Ovary (tissue), 9 donors: ENCODE results near the gene FAM50A. TPM values are rescaled to one million over a fixed set of nuclear protein-coding genes. Genes with fewer than 3 reads are reported as not detected.

Experiments
- DNase-seq, 5 donors: peaks; one replicate each; pipeline ENCODE4 v3.0.0-alpha.2; 2019 to 2020
- H3K27ac ChIP-seq, 2 donors: fragments of 200-600 bp; one replicate each; pipeline versions ENCODE4 v1.5.1 to v1.8.0; 2019 to 2022
- H3K27me3 ChIP-seq: fragments of 200-600 bp; one replicate; pipeline ENCODE4 v1.8.0; 2022
- H3K36me3 ChIP-seq: fragments of 200-600 bp; sonication (generic); one replicate; pipeline ENCODE4 v1.5.1; 2019
- H3K4me1 ChIP-seq: one replicate; pipeline ENCODE4 v1.8.1; 2013; ENCODE audit warnings: mild to moderate bottlenecking, moderate library complexity; ENCODE audit not compliant: insufficient read depth
- H3K4me3 ChIP-seq: fragments of 200-600 bp; sonication (generic); one replicate; pipeline ENCODE4 v1.5.1; 2017
- H3K9me3 ChIP-seq, 2 donors: fragments of 200-600 bp in 1 of 2; sonication (generic) in 1 of 2; one replicate each; pipeline versions ENCODE4 v1.5.1 to v1.8.1; 2013 to 2019; ENCODE audit warnings: mild to moderate bottlenecking in 1 of 2, moderate library complexity in 1 of 2
- CTCF ChIP-seq, 3 donors: fragments of 450-650 bp in 2 of 3; fragments of 200-600 bp in 1 of 3; IDR thresholded peaks; one replicate each; pipeline versions ENCODE4 v1.5.1 to v1.8.0; 2016 to 2022; ENCODE audit warnings: antibody characterized with exemption in 3 of 3, mild to moderate bottlenecking in 1 of 3
- EP300 ChIP-seq: sonication (generic); formaldehyde crosslinking; IDR thresholded peaks from one replicate; pipeline ENCODE4 v1.6.1; 2017; ENCODE audit warnings: antibody characterized with exemption
- POLR2A ChIP-seq: fragments of 450-650 bp; IDR thresholded peaks from one replicate; pipeline ENCODE4 v1.6.1; 2017; ENCODE audit warnings: antibody characterized with exemption, mild to moderate bottlenecking, moderate library complexity
- WGBS, 3 donors: extraction: QIAGEN DNeasy Blood & Tissue Kit in 1 of 3; methylation state at CpG; one replicate each; pipeline versions ENCODE4 v1.1.5 to v1.1.7; 2013 to 2017; 5-methylcytosine and 5-hydroxymethylcytosine counted together
- intact Hi-C, 4 donors: fragments of 100-400 bp; cut with DNase I; formaldehyde crosslinking; loops; one replicate each; pipeline versions ENCODE4 v1.11.0 to v1.15.1; 2022 to 2023
- polyA plus RNA-seq, 2 donors: library from polyadenylated mRNA; stranded (reverse); fragments of 200-250 nt in 1 of 2; fragments of 350-450 nt in 1 of 2; fragmentation: Illumina TruSeq in 1 of 2; extraction: RNeasy Lipid Tissue Mini Kit (QIAGEN cat#74804) in 1 of 2; gene quantifications; one replicate each; pipeline ENCODE4 v1.2.3, GENCODE V29; 2013 to 2014
- total RNA-seq, 7 donors: library from RNA; depleted of rRNA in 2 of 7; stranded (reverse); fragments of >200 nt in 2 of 7; fragmentation: NEBNext Ultra II Directional in 3 of 7; extraction: Animal tissue kit (Norgen Biotek cat#: 25700) in 3 of 7; gene quantifications; one replicate each; pipeline versions ENCODE4 v1.1.0 to v1.2.4, GENCODE V29; 2016 to 2023
- donor health status: DM: no; HTN: no; CAD: no; lungs with moderate emphysema.
- donor health status: DM: no; HTN: no; CAD: no.
- donor health status: Bipolar disorder and iron deficiency.
- donor health status: DM: yes; HTN: yes; CAD: no.
- donor health status: DM: no; HTN: no; CAD: no.
- donor health status: DM: yes; HTN: yes; CAD: no.

Gene FAM50A
- total and polyA plus RNA-seq, 9 donors: 21.3 to 48.9 (median 37.6) TPM

GRCh38 chrX:154470914-154471568, 27.1 kb downstream of the FAM50A start:
- H3K4me1 ChIP-seq: no peaks in the 10 kb centered on the region
- no peaks in the 10 kb centered on the region for H3K36me3 ChIP-seq
- no peak overlapping the region for H3K4me3 ChIP-seq
- intact Hi-C loops: no loop called here
- no peaks in the 10 kb centered on the region for H3K9me3 ChIP-seq
- WGBS, 3 donors: 83 to 91% (median 85%) methylated on average over 23 of the region's 23 CpGs
- no peaks in the 10 kb centered on the region for H3K27me3 ChIP-seq
- no peak overlapping the region for H3K27ac ChIP-seq
- no peak for TF ChIP-seq EP300
- no peak for TF ChIP-seq CTCF (IDR thresholded peaks at IDR 0.05)
- TF ChIP-seq POLR2A: no peak
- DNase-seq: no peak

- peak in 1 of 5 donors; percentile 19 for DNase-seq
- WGBS, 3 donors: 75 to 83% (median 83%) methylated on average over 22 to 23 of the region's 23 CpGs
- no peaks in the 10 kb centered on the region for H3K36me3 ChIP-seq
Observed at GRCh38 chrX:154471839-154472684, 28.1 kb downstream of the FAM50A start.

GRCh38 chrX:154472685-154473632, 29.0 kb downstream of the FAM50A start:
- H3K36me3 ChIP-seq: no peaks in the 10 kb centered on the region
- no peak for DNase-seq
- no peak overlapping the region for H3K4me3 ChIP-seq
- intact Hi-C loops: no loop called here
- no peaks in the 10 kb centered on the region for H3K9me3 ChIP-seq
- TF ChIP-seq EP300 (no peak), CTCF (IDR thresholded peaks at IDR 0.05) (no peak), POLR2A (no peak)
- peaks cover under 1% of the 10 kb centered on the region for H3K4me1 ChIP-seq
- 73 to 77% (median 76%) methylated on average over 28 of the region's 28 CpGs for WGBS, 3 donors
- no peaks in the 10 kb centered on the region for H3K27me3 ChIP-seq
- H3K27ac ChIP-seq: no peak overlapping the region

More at GRCh38 chrX:154471839-154472684, 28.1 kb downstream of the FAM50A start:
- intact Hi-C loops: no loop called here
- TF ChIP-seq CTCF (IDR thresholded peaks at IDR 0.05): no peak
- TF ChIP-seq POLR2A: no peak
- TF ChIP-seq EP300: no peak
- H3K4me1 ChIP-seq: no peaks in the 10 kb centered on the region
- no peaks in the 10 kb centered on the region for H3K9me3 ChIP-seq
- H3K4me3 ChIP-seq: no peak overlapping the region
- no peak overlapping the region for H3K27ac ChIP-seq
- no peaks in the 10 kb centered on the region for H3K27me3 ChIP-seq

- 69 to 72% (median 70%) methylated on average over 7 of the region's 7 CpGs for WGBS, 3 donors
- no peak for DNase-seq
Observed at GRCh38 chrX:154473683-154474082, 29.7 kb downstream of the FAM50A start.

More at GRCh38 chrX:154473683-154474082, 29.7 kb downstream of the FAM50A start:
- H3K36me3 ChIP-seq: no peaks in the 10 kb centered on the region
- intact Hi-C loops: no loop called here
- no peak for TF ChIP-seq POLR2A
- no peak for TF ChIP-seq CTCF (IDR thresholded peaks at IDR 0.05)
- TF ChIP-seq EP300: no peak
- no peak overlapping the region for H3K4me3 ChIP-seq
- H3K27me3 ChIP-seq: no peaks in the 10 kb centered on the region
- H3K4me1 ChIP-seq: peaks cover 3% of the 10 kb centered on the region
- no peaks in the 10 kb centered on the region for H3K9me3 ChIP-seq
- H3K27ac ChIP-seq: no peak overlapping the region
